ENCODE data around the gene OGFOD3.
"Not testable (repeated sequence)": the region's sequence is repeated elsewhere in the genome, so short reads cannot be mapped to it uniquely, and the experiment has no call there.

The OGFOD3 gene

GRCh38 chr17:82351713-82352488, 66.5 kb downstream of the OGFOD3 start:
- in situ Hi-C loops (cut with HindIII; ENCODE audit: low sequenced_read_pairs) = no loop called here
- no peak overlapping the region for H3K4me3 ChIP-seq (ENCODE audit: low read depth, low read length)
- DNase-seq (ENCODE audit: low read depth) = peak; percentile 86
- TF ChIP-seq CTCF (IDR thresholded peaks at IDR 0.05; ENCODE audit: low read depth, low read length, missing control alignments) = peak; percentile 91

GRCh38 chr17:82351254-82351712, 67.1 kb downstream of the OGFOD3 start:
- no peak for DNase-seq (ENCODE audit: low read depth)
- in situ Hi-C loops (cut with HindIII; ENCODE audit: low sequenced_read_pairs) = no loop called here
- no peak overlapping the region for H3K4me3 ChIP-seq (ENCODE audit: low read depth, low read length)
- no peak for TF ChIP-seq CTCF (IDR thresholded peaks at IDR 0.05; ENCODE audit: low read depth, low read length, missing control alignments)

GRCh38 chr17:82350182-82351030, 68.0 kb downstream of the OGFOD3 start:
- no peak for TF ChIP-seq CTCF (IDR thresholded peaks at IDR 0.05; ENCODE audit: low read depth, low read length, missing control alignments)
- in situ Hi-C loops (cut with HindIII; ENCODE audit: low sequenced_read_pairs) = no loop called here
- DNase-seq (ENCODE audit: low read depth) = no peak
- no peak overlapping the region for H3K4me3 ChIP-seq (ENCODE audit: low read depth, low read length)

GRCh38 chr17:82349287-82349701, 69.1 kb downstream of the OGFOD3 start:
- no peak for DNase-seq (ENCODE audit: low read depth)
- H3K4me3 ChIP-seq (ENCODE audit: low read depth, low read length) = no peak overlapping the region
- TF ChIP-seq CTCF (IDR thresholded peaks at IDR 0.05; ENCODE audit: low read depth, low read length, missing control alignments) = no peak
- in situ Hi-C loops (cut with HindIII; ENCODE audit: low sequenced_read_pairs) = loop anchor here (10.0 kb wide), 1 partner anchor 66 kb away; the partner anchor contains the start of genes HEXD and OGFOD3

- H3K4me3 ChIP-seq (ENCODE audit: low read depth, low read length) = no peak overlapping the region
- in situ Hi-C loops (cut with HindIII; ENCODE audit: low sequenced_read_pairs) = loop anchor here (10.0 kb wide), 1 partner anchor 66 kb away; the partner anchor contains the start of genes HEXD and OGFOD3
- no peak for DNase-seq (ENCODE audit: low read depth)
- TF ChIP-seq CTCF (IDR thresholded peaks at IDR 0.05; ENCODE audit: low read depth, low read length, missing control alignments) = no peak
Observed at GRCh38 chr17:82348866-82349265, 69.5 kb downstream of the OGFOD3 start.

- no peak for DNase-seq (ENCODE audit: low read depth)
- TF ChIP-seq CTCF (IDR thresholded peaks at IDR 0.05; ENCODE audit: low read depth, low read length, missing control alignments) = no peak
- in situ Hi-C loops (cut with HindIII; ENCODE audit: low sequenced_read_pairs) = loop anchor here (10.0 kb wide), 1 partner anchor 66 kb away; the partner anchor contains the start of genes HEXD and OGFOD3
- H3K4me3 ChIP-seq (ENCODE audit: low read depth, low read length) = no peak overlapping the region
Observed at GRCh38 chr17:82348434-82348833, 70.0 kb downstream of the OGFOD3 start.

GRCh38 chr17:82347994-82348393, 70.4 kb downstream of the OGFOD3 start:
- DNase-seq (ENCODE audit: low read depth); H3K4me3 ChIP-seq (ENCODE audit: low read depth, low read length): not testable (repeated sequence)
- in situ Hi-C loops (cut with HindIII; ENCODE audit: low sequenced_read_pairs) = loop anchor here (10.0 kb wide), 1 partner anchor 67 kb away; the partner anchor contains the start of genes HEXD and OGFOD3
